Keratinocyte (primary cell): ENCODE results near the gene TLR4. TPM values are rescaled to one million over a fixed set of nuclear protein-coding genes. Genes with fewer than 3 reads are reported as not detected.

Source experiments
- DNase-seq: peaks from one replicate; pipeline ENCODE4 v3.0.0-alpha.2; 2011; ENCODE audit warnings: low read depth, missing footprints, low spot score
- FAIRE-seq: peaks from 2 replicates; lab custom pipeline; 2011; peaks lifted over from hg19 to GRCh38; lab: Jason Lieb, UNC
- H2AFZ ChIP-seq: 2 replicates; pipeline ENCODE4 v1.6.0; 2012; ENCODE audit warnings: low read length, control low read depth, inconsistent platforms; ENCODE audit not compliant: control insufficient read depth
- H3K27ac ChIP-seq: 2 replicates; pipeline ENCODE4 v1.5.1; 2011; ENCODE audit warnings: low read length; ENCODE audit not compliant: control insufficient read depth, insufficient read depth
- H3K27me3 ChIP-seq: 3 replicates; pipeline ENCODE4 v1.6.0; 2011; ENCODE audit warnings: low read length; ENCODE audit not compliant: control insufficient read depth, insufficient read depth; ENCODE audit errors: extremely low read depth
- H3K36me3 ChIP-seq, 2 experiments: 2 replicates in 1 of 2; 3 replicates in 1 of 2; pipeline ENCODE4 v1.5.1; 2011; ENCODE audit warnings: low read length in 2 of 2, mild to moderate bottlenecking in 1 of 2; ENCODE audit not compliant: control insufficient read depth in 2 of 2, insufficient read depth in 2 of 2; ENCODE audit errors: extremely low read depth in 1 of 2
- H3K4me1 ChIP-seq: 3 replicates; pipeline ENCODE4 v1.5.1; 2011; ENCODE audit warnings: low read length; ENCODE audit not compliant: control insufficient read depth, insufficient read depth; ENCODE audit errors: extremely low read depth
- H3K4me2 ChIP-seq: 3 replicates; pipeline ENCODE4 v1.6.0; 2011; ENCODE audit warnings: low read depth, low read length; ENCODE audit not compliant: control insufficient read depth, insufficient read depth; ENCODE audit errors: extremely low read depth
- H3K4me3 ChIP-seq, 3 experiments: fragments of 200-600 bp in 1 of 3; sonication (generic) in 1 of 3; 2 replicates in 2 of 3; 3 replicates in 1 of 3; pipeline ENCODE4 v1.5.1; 2011 to 2016; ENCODE audit warnings: low read length in 3 of 3, mild to moderate bottlenecking in 3 of 3, control low read depth in 2 of 3, inconsistent platforms in 1 of 3, low read depth in 1 of 3, mixed read lengths in 1 of 3, mixed run types in 1 of 3, moderate library complexity in 1 of 3; ENCODE audit not compliant: control insufficient read depth in 2 of 3, insufficient read depth in 2 of 3; ENCODE audit errors: extremely low read depth in 1 of 3
- H3K79me2 ChIP-seq: 2 replicates; pipeline ENCODE4 v1.6.0; 2012; ENCODE audit warnings: low read length; ENCODE audit not compliant: control insufficient read depth, insufficient read depth
- H3K9ac ChIP-seq: 3 replicates; pipeline ENCODE4 v1.6.0; 2011; ENCODE audit warnings: low read length; ENCODE audit not compliant: control insufficient read depth, insufficient read depth; ENCODE audit errors: extremely low read depth
- H3K9me1 ChIP-seq: 3 replicates; pipeline ENCODE4 v1.6.0; 2011; ENCODE audit warnings: low read length; ENCODE audit not compliant: control insufficient read depth, insufficient read depth; ENCODE audit errors: extremely low read depth
- H3K9me3 ChIP-seq: 2 replicates; pipeline ENCODE4 v1.5.1; 2012; ENCODE audit warnings: low read depth, low read length; ENCODE audit not compliant: control insufficient read depth
- H4K20me1 ChIP-seq: 3 replicates; pipeline ENCODE4 v1.6.0; 2011; ENCODE audit warnings: low read length; ENCODE audit not compliant: control insufficient read depth, insufficient read depth; ENCODE audit errors: extremely low read depth
- CTCF ChIP-seq, 3 experiments: IDR thresholded peaks in 1 of 3; conservative IDR thresholded peaks in 1 of 3; optimal IDR thresholded peaks in 1 of 3; 2 replicates in 2 of 3; 3 replicates in 1 of 3; pipeline versions ENCODE3 to v1.5.1; 2011; ENCODE audit warnings: low read length in 3 of 3, mild to moderate bottlenecking in 3 of 3, moderate library complexity in 2 of 3, control low read depth in 1 of 3, inconsistent platforms in 1 of 3; ENCODE audit not compliant: insufficient read depth in 2 of 3; ENCODE audit errors: extremely low read depth in 1 of 3
- EZH2 ChIP-seq: IDR thresholded peaks from one replicate; pipeline ENCODE4 v1.6.1; 2012; ENCODE audit warnings: inconsistent platforms, mild to moderate bottlenecking, low read length, moderate library complexity
- dilution Hi-C: fragments of 300-500 bp; cut with MboI; formaldehyde crosslinking; loops from one replicate; pipeline ENCODE4 v1.7.0; 2020; ENCODE audit warnings: low sequenced_read_pairs; ENCODE audit not compliant: extremely low pct_ligation_motif_present
- polyA plus RNA-seq, 5 experiments: library from polyadenylated mRNA; depleted of rRNA in 3 of 5; stranded (reverse) in 3 of 5; stranded (forward) in 1 of 5; unstranded in 1 of 5; fragments of >200 nt; gene quantifications; 1 replicate in 1 of 5; 2 replicates in 3 of 5; 3 replicates in 1 of 5; pipeline versions ENCODE4 v1.2.1 to v1.2.3, GENCODE V29; 2011 to 2012; ENCODE audit warnings: missing spikeins in 2 of 5, low read depth in 1 of 5, low replicate concordance in 1 of 5

The TLR4 gene
- polyA plus RNA-seq, 1 donor (not counting 4 experiments of a cell fraction or from before 2014, with no cell fraction given), result 0.09 TPM

GRCh38 chr9:117706421-117707116, 2.4 kb downstream of the TLR4 start:
- FAIRE-seq, result no peak
- Histone ChIP-seq H3K4me2 (no peak overlapping the region), H3K36me3 (no peaks in the 10 kb centered on the region), H3K9ac (no peak overlapping the region), H3K27me3 (no peaks in the 10 kb centered on the region), H3K4me1 (no peaks in the 10 kb centered on the region), H3K79me2 (no peaks in the 10 kb centered on the region), H3K9me1 (no peaks in the 10 kb centered on the region), H4K20me1 (no peaks in the 10 kb centered on the region), H2AFZ (no peak overlapping the region), H3K27ac (no peak overlapping the region), H3K9me3 (no peaks in the 10 kb centered on the region), H3K4me3 (no peak overlapping the region)
- dilution Hi-C loops, result no loop called here
- TF ChIP-seq CTCF (optimal IDR thresholded peaks at IDR 0.05 in 1 of 3, IDR thresholded peaks at IDR 0.05 in 1 of 3, conservative IDR thresholded peaks at IDR 0.05 in 1 of 3; ENCODE audit: extremely low read depth in 1 of 3, insufficient read depth in 2 of 3, low read length in 3 of 3), result no peak
- no peak for TF ChIP-seq EZH2
- DNase-seq, result no peak

GRCh38 chr9:117707561-117707960, 3.4 kb downstream of the TLR4 start:
- H3K9me3 ChIP-seq, result no peaks in the 10 kb centered on the region
- H2AFZ ChIP-seq, result no peak overlapping the region
- no peak for TF ChIP-seq CTCF (optimal IDR thresholded peaks at IDR 0.05 in 1 of 3, IDR thresholded peaks at IDR 0.05 in 1 of 3, conservative IDR thresholded peaks at IDR 0.05 in 1 of 3; ENCODE audit: extremely low read depth in 1 of 3, insufficient read depth in 2 of 3, low read length in 3 of 3)
- no peak for TF ChIP-seq EZH2
- no peaks in the 10 kb centered on the region for H3K4me1 ChIP-seq
- no peak overlapping the region for H3K4me3 ChIP-seq
- H4K20me1 ChIP-seq, result no peaks in the 10 kb centered on the region
- H3K4me2 ChIP-seq, result no peak overlapping the region
- dilution Hi-C loops, result no loop called here
- no peak overlapping the region for H3K9ac ChIP-seq
- no peaks in the 10 kb centered on the region for H3K27me3 ChIP-seq
- no peaks in the 10 kb centered on the region for H3K36me3 ChIP-seq
- DNase-seq (no peak), FAIRE-seq (no peak)
- H3K79me2 ChIP-seq, result no peaks in the 10 kb centered on the region
- no peak overlapping the region for H3K27ac ChIP-seq
- no peaks in the 10 kb centered on the region for H3K9me1 ChIP-seq
